Gastrocnemius medialis (tissue), 4 donors: ENCODE data around the gene SEC24D. TPM values are rescaled to one million over a fixed set of nuclear protein-coding genes. Genes with fewer than 3 reads are reported as not detected.

Source experiments
- ATAC-seq, 2 donors: fragments of 150-250 bp; one replicate each; pipeline ENCODE4 v1.9.1; 2016
- DNase-seq, 2 donors: peaks; one replicate each; pipeline ENCODE4 v3.0.0-alpha.2; 2019
- H3K27ac ChIP-seq, 4 donors: fragments of 200-600 bp; sonication (generic); 1 replicate in 1 of 4; 2 replicates in 3 of 4; pipeline ENCODE4 v1.5.1; 2016 to 2018; ENCODE audit warnings: mild to moderate bottlenecking in 2 of 4, moderate library complexity in 1 of 4
- H3K27me3 ChIP-seq, 3 donors: fragments of 200-600 bp; sonication (generic) in 2 of 3; 1 replicate in 1 of 3; 2 replicates in 2 of 3; pipeline versions ENCODE4 v1.5.1 to v1.6.0; 2016 to 2019; ENCODE audit warnings: mild to moderate bottlenecking in 1 of 3, moderate library complexity in 1 of 3
- H3K36me3 ChIP-seq, 2 donors: fragments of 200-600 bp; sonication (generic) in 1 of 2; one replicate each; pipeline ENCODE4 v1.5.1; 2017 to 2018
- H3K4me1 ChIP-seq, 2 donors: fragments of 200-600 bp; sonication (generic) in 1 of 2; one replicate each; pipeline ENCODE4 v1.5.1; 2016 to 2017; ENCODE audit warnings: mild to moderate bottlenecking in 2 of 2
- H3K4me3 ChIP-seq, 4 donors: fragments of 200-600 bp; sonication (generic) in 3 of 4; 1 replicate in 1 of 4; 2 replicates in 3 of 4; pipeline ENCODE4 v1.5.1; 2016 to 2019; ENCODE audit warnings: mild to moderate bottlenecking in 2 of 4
- H3K9me3 ChIP-seq, 3 donors: fragments of 200-600 bp; sonication (generic) in 2 of 3; 1 replicate in 1 of 3; 2 replicates in 2 of 3; pipeline ENCODE4 v1.5.1; 2016 to 2019
- POLR2A ChIP-seq, 2 donors: fragments of 450-650 bp; IDR thresholded peaks; one replicate each; pipeline ENCODE4 v1.6.1; 2017; ENCODE audit warnings: antibody characterized with exemption in 2 of 2, mild to moderate bottlenecking in 2 of 2, moderate library complexity in 2 of 2
- in situ Hi-C, 4 donors: fragments of 200-750 bp; cut with MboI; loops; one replicate each; pipeline versions ENCODE4 v1.15.0 to v1.8.0; 2017; ENCODE audit warnings: low sequenced_read_pairs in 4 of 4
- intact Hi-C: fragments of 100-400 bp; cut with DNase I; formaldehyde crosslinking; loops from one replicate; pipeline ENCODE4 v1.15.1; 2023; ENCODE audit warnings: low total_unique reads
- total RNA-seq, 4 donors: library from RNA; depleted of rRNA; stranded (reverse); fragments of >200 nt; gene quantifications; one replicate each; pipeline versions ENCODE4 v1.1.0 to v1.2.3, GENCODE V29; 2016
- TF ChIP-seq, protein P1 (sequence below), 5 experiments: fragments of 450-650 bp in 3 of 5; fragments of 200-600 bp in 2 of 5; sonication (generic) in 2 of 5; IDR thresholded peaks in 4 of 5; conservative IDR thresholded peaks in 1 of 5; 1 replicate in 4 of 5; 2 replicates in 1 of 5; pipeline ENCODE4 v1.5.1; 2016 to 2019; ENCODE audit warnings: antibody characterized with exemption in 5 of 5, mild to moderate bottlenecking in 3 of 5, moderate library complexity in 3 of 5

The SEC24D gene
- total RNA-seq, 4 donors from 2014 or later: 8.9 to 16.2 (median 10.4) TPM

DNA sequence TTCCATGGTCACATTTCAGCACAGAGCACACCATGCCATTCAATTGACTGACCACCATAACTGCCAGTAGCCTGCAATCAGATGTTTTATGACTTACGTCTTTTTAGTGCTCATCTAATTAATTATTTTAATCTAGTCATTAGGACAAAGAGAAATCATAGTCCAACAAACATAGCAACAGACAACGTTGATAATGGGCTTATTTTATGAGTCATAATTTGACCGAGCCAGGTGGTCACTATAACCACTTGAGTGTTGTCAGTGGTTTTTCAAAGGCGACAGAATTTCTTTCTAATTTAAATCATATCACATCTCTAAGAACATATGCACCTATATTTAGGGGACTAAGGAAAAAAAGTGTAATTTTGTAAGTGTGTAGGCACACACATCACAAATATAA, 1.9 kb downstream of the SEC24D start:
- H3K36me3 ChIP-seq: peaks cover 0 to 21% of the 10 kb centered on the region in 2 donors
- in situ Hi-C loops: loop anchor here in 1 of 4 donors (25.0 kb wide), 1 partner anchor 247 kb away; no protein-coding TSS in a partner anchor
- DNase-seq (no peak), ATAC-seq (no peak)
- intact Hi-C loops: no loop called here
- H3K4me1 ChIP-seq: peaks cover 14 to 16% of the 10 kb centered on the region in 2 donors
- H3K4me3 ChIP-seq: no peak overlapping the region
- no peak for TF ChIP-seq POLR2A (IDR thresholded peaks at IDR 0.05)
- TF ChIP-seq, protein P1, sequence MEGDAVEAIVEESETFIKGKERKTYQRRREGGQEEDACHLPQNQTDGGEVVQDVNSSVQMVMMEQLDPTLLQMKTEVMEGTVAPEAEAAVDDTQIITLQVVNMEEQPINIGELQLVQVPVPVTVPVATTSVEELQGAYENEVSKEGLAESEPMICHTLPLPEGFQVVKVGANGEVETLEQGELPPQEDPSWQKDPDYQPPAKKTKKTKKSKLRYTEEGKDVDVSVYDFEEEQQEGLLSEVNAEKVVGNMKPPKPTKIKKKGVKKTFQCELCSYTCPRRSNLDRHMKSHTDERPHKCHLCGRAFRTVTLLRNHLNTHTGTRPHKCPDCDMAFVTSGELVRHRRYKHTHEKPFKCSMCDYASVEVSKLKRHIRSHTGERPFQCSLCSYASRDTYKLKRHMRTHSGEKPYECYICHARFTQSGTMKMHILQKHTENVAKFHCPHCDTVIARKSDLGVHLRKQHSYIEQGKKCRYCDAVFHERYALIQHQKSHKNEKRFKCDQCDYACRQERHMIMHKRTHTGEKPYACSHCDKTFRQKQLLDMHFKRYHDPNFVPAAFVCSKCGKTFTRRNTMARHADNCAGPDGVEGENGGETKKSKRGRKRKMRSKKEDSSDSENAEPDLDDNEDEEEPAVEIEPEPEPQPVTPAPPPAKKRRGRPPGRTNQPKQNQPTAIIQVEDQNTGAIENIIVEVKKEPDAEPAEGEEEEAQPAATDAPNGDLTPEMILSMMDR (IDR thresholded peaks at IDR 0.05 in 4 of 5, conservative IDR thresholded peaks at IDR 0.05 in 1 of 5): no peak
- H3K27ac ChIP-seq: no peak overlapping the region
- H3K9me3 ChIP-seq: no peaks in the 10 kb centered on the region
- no peaks in the 10 kb centered on the region for H3K27me3 ChIP-seq

GRCh38 chr4:118833192-118833820, 2.6 kb downstream of the SEC24D start:
- DNase-seq (no peak), ATAC-seq (no peak)
- Histone ChIP-seq H3K36me3 (peaks cover 0 to 21% of the 10 kb centered on the region in 2 donors), H3K27me3 (no peaks in the 10 kb centered on the region), H3K9me3 (no peaks in the 10 kb centered on the region), H3K4me1 (peaks cover 14 to 16% of the 10 kb centered on the region in 2 donors), H3K4me3 (no peak overlapping the region), H3K27ac (no peak overlapping the region)
- TF ChIP-seq, protein P1 (IDR thresholded peaks at IDR 0.05 in 4 of 5, conservative IDR thresholded peaks at IDR 0.05 in 1 of 5): no peak
- no peak for TF ChIP-seq POLR2A (IDR thresholded peaks at IDR 0.05)
- in situ Hi-C loops (loop anchor here in 1 of 4 donors (25.0 kb wide), 1 partner anchor 246 kb away; no protein-coding TSS in a partner anchor), intact Hi-C loops (no loop called here)

GRCh38 chr4:118829107-118829506, 6.8 kb downstream of the SEC24D start:
- Histone ChIP-seq H3K27me3 (no peaks in the 10 kb centered on the region), H3K27ac (no peak overlapping the region), H3K36me3 (peaks cover 0 to 26% of the 10 kb centered on the region in 2 donors), H3K9me3 (no peaks in the 10 kb centered on the region), H3K4me3 (no peak overlapping the region), H3K4me1 (peaks cover 0 to 8% of the 10 kb centered on the region in 2 donors)
- no peak for DNase-seq
- in situ Hi-C loops (loop anchor here in 1 of 4 donors (25.0 kb wide), 1 partner anchor 242 kb away; no protein-coding TSS in a partner anchor), intact Hi-C loops (no loop called here)
- ATAC-seq: no peak
- TF ChIP-seq POLR2A (IDR thresholded peaks at IDR 0.05): no peak
- TF ChIP-seq, protein P1 (IDR thresholded peaks at IDR 0.05 in 4 of 5, conservative IDR thresholded peaks at IDR 0.05 in 1 of 5): no peak

DNA sequence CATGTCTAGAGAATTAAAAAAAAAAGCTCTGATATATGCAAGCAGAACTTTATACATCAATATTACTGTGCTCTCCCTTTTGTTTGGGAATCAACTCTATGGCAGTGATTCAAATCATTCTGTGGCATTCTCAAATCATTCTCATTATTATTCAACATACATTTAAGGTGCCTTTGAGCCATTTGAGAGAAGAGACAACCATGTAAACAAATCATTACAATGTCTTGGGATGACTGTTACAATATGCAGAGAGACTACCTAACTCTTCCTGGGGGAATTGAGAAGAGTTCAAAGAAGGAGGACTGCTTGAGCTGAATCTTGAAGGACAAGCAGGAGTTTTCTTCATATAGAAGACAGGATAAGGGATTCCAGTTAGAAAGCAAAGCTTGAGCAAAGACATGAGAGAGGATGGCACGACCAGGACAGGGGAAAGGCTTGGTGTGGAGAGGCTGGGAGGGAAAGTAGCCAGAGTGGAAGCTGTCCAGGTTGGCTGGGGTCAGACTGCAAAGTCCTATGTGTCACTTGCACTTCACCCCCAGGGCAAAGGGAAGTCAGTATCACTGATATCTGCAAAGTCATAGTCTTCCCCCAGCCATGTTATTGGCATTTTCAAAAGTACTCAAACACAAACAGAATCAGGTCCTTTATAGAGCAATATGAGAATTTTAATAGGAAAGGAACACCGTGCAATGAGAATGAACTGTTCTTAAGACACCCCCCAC, 9.0 kb downstream of the SEC24D start:
- Histone ChIP-seq H3K4me1 (peaks cover 0 to 4% of the 10 kb centered on the region in 2 donors), H3K4me3 (no peak overlapping the region), H3K36me3 (peaks cover 0 to 11% of the 10 kb centered on the region in 2 donors), H3K27me3 (no peaks in the 10 kb centered on the region), H3K27ac (no peak overlapping the region), H3K9me3 (no peaks in the 10 kb centered on the region)
- ATAC-seq (no peak), DNase-seq (no peak)
- intact Hi-C loops: no loop called here
- TF ChIP-seq, protein P1 (IDR thresholded peaks at IDR 0.05 in 4 of 5, conservative IDR thresholded peaks at IDR 0.05 in 1 of 5): no peak
- TF ChIP-seq POLR2A (IDR thresholded peaks at IDR 0.05): no peak
- in situ Hi-C loops: loop anchor here in 1 of 4 donors (25.0 kb wide), 1 partner anchor 240 kb away; no protein-coding TSS in a partner anchor
